Epithelial cell of esophagus (primary cell): ENCODE measurements around the gene GAB4.

Experiments used
- DNase-seq: peaks from one replicate; pipeline ENCODE4 v3.0.0; 2010; ENCODE audit warnings: low read depth
- H3K4me3 ChIP-seq: 2 replicates; pipeline ENCODE4 v1.5.1; 2011; ENCODE audit warnings: mild to moderate bottlenecking, low read length, control low read depth
- CTCF ChIP-seq: IDR thresholded peaks from 2 replicates; pipeline ENCODE4 v1.5.1; 2011; ENCODE audit warnings: low read depth, mild to moderate bottlenecking, low read length, control low read depth, inconsistent platforms; ENCODE audit not compliant: insufficient read depth; ENCODE audit errors: missing control alignments

Gene GAB4

GRCh38 chr22:16960220-16960883 is 47.7 kb downstream of the GAB4 start:
- TF ChIP-seq CTCF, result no peak
- H3K4me3 ChIP-seq, result no peak overlapping the region
- DNase-seq, result no peak

- DNase-seq, result no peak
- H3K4me3 ChIP-seq, result no peak overlapping the region
- no peak for TF ChIP-seq CTCF
Measured at GRCh38 chr22:16959345-16959930, 48.6 kb downstream of the GAB4 start.

GRCh38 chr22:16958475-16958874 is 49.5 kb downstream of the GAB4 start:
- no peak overlapping the region for H3K4me3 ChIP-seq
- TF ChIP-seq CTCF, result no peak
- DNase-seq, result no peak

GRCh38 chr22:16957781-16958180 is 50.2 kb downstream of the GAB4 start:
- no peak for DNase-seq
- H3K4me3 ChIP-seq, result no peak overlapping the region
- TF ChIP-seq CTCF, result no peak

- DNase-seq, result no peak
- H3K4me3 ChIP-seq, result no peak overlapping the region
- no peak for TF ChIP-seq CTCF
Measured at GRCh38 chr22:16956290-16956689, 51.7 kb downstream of the GAB4 start.

GRCh38 chr22:16955678-16956210 is 52.3 kb downstream of the GAB4 start:
- no peak overlapping the region for H3K4me3 ChIP-seq
- DNase-seq, result no peak
- no peak for TF ChIP-seq CTCF

GRCh38 chr22:16955081-16955480 is 52.9 kb downstream of the GAB4 start:
- no peak for DNase-seq
- no peak overlapping the region for H3K4me3 ChIP-seq
- no peak for TF ChIP-seq CTCF
